Activated naive CD8-positive, alpha-beta T cell (primary cell): Measurements from ENCODE around the gene FGD4.
A peak's percentile ranks its signal among the peaks of the same experiment; 100 is the strongest.

ENCODE experiments used
- H3K27ac Mint-ChIP-seq: one replicate; pipeline ENCODE4 v1.8.0; 2021; ENCODE audit warnings: mixed read lengths
- H3K27me3 Mint-ChIP-seq: one replicate; pipeline ENCODE4 v1.8.0; 2021; ENCODE audit warnings: mixed read lengths
- H3K36me3 Mint-ChIP-seq: one replicate; pipeline ENCODE4 v1.8.0; 2021; ENCODE audit warnings: mixed read lengths
- H3K4me1 Mint-ChIP-seq: one replicate; pipeline ENCODE4 v1.8.0; 2021; ENCODE audit warnings: low read depth, mixed read lengths
- H3K4me3 Mint-ChIP-seq: one replicate; pipeline ENCODE4 v1.8.0; 2021; ENCODE audit warnings: mild to moderate bottlenecking, mixed read lengths
- H3K9me3 Mint-ChIP-seq: one replicate; pipeline ENCODE4 v1.8.0; 2021; ENCODE audit warnings: low read depth, mixed read lengths

Gene FGD4

DNA sequence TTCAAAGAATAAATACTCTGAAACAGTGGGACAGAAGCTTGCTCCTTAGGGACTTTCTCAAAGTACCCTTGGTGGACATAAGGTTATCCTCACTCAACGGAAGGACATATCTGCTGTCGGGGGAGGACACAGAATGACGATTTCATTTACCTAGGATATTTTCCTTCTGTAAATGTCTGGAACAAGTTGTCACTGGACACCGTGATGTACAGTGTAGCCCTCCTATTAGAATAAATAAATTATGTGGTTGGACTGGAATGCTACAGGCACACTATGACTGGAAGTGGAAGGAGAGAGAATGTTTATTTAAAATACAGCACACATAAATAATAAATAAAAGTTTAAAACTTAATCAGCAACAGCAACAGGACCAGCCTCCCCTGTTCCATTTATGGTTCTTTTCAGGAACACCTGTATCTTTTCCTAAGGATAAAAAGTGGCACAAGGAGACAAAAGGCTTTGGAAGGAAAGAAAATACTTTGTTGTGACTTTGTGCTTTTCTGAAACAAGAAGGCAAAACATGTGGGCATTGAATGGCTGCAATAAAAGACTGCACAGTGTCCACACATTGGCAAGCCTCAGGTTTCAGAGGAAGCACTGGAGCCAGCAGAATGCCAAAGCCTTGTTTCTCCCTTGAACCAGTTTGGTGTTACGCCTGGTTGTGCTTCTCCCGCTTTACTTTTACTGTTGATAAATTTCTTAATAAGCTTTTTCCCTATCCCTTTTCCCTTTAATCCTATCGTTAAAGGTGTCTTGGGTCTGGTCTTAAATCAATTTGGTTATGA lies 36.8 kb downstream of the FGD4 start:
- Mint-ChIP-seq H3K9me3 (no peaks in the 10 kb centered on the region), H3K4me3 (no peak overlapping the region), H3K4me1 (no peaks in the 10 kb centered on the region), H3K27ac (no peak overlapping the region), H3K36me3 (no peaks in the 10 kb centered on the region), H3K27me3 (peaks cover 3% of the 10 kb centered on the region)

DNA sequence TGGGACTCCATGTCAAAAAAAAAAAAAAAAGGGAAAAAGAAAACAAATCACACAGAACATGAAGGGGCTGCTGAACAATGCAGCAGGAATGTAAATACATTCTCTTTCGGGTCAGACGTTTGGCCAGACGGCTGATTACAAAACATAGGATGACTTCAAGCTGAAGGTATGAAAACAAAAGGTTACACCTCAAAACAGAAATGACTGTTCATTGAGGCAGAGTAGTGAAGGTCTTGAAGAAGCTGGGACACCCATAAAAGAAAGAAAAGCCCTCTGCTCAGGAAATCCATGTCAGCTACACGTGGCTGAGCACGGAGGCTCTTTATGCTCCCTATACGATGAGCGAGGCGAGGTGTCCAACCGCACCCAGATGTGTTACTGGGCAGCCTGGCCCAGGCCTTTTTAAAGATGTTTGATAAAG lies 37.7 kb downstream of the FGD4 start:
- H3K9me3 Mint-ChIP-seq, result no peaks in the 10 kb centered on the region
- H3K36me3 Mint-ChIP-seq, result no peaks in the 10 kb centered on the region
- H3K4me1 Mint-ChIP-seq, result no peaks in the 10 kb centered on the region
- peaks cover 3% of the 10 kb centered on the region for H3K27me3 Mint-ChIP-seq
- no peak overlapping the region for H3K4me3 Mint-ChIP-seq
- H3K27ac Mint-ChIP-seq, result no peak overlapping the region

DNA sequence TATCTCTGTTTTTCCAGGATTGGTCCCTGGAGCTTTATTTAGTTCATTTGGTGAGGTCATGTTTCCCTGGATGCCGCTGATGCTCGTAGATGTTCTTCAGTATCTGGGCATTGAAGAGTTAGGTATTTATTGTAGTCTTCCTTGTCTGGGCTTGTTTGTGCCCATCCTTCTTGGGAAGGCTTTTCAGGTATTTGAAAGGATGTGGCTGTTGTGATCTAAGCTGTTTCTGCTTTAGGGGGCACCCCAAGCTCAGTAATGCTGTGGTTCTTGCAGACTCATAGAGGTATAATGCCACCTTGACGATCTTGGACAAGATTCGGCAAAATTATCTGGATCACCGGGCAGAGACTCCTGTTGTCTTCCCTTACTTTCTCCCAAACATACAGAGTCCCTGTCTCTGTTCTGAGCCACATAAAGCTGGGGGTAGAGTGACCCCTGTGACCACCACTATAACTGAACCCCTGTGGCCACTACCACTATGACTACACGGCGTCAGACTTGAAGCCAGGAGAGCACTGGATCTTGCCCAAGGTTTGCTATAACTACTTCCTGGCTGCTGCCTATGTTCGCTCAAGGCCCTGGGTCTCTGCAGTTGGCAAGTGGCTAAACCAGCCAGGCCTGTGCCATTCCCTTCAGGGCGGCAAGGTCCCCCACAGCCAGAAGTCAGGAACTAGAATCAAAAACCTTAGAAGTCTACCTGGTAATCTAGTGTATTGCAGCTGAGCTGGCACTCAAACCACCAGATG lies 40.9 kb downstream of the FGD4 start:
- Mint-ChIP-seq H3K4me1 (no peaks in the 10 kb centered on the region), H3K27me3 (no peaks in the 10 kb centered on the region), H3K9me3 (no peaks in the 10 kb centered on the region), H3K27ac (no peak overlapping the region), H3K4me3 (no peak overlapping the region), H3K36me3 (no peaks in the 10 kb centered on the region)

DNA sequence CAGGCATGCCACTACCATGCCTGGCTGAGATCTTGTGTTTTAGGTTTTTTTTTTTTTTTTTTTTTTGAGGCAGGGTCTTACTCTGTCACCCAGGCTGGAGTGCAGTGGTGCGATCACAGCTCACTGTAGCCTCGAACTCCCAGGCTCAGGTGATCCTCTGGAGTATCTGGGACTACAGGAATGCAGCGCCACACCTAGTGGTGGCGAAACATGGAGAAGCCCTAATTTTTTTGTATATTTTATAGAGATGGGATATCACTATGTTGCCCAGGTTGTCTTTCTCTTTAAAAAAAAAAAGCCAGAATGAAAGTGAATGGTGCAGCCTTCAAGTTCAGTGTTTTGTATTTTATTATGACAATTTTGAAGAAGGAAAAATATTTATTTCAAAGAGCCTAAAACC lies 44.1 kb downstream of the FGD4 start:
- Mint-ChIP-seq H3K27me3 (no peaks in the 10 kb centered on the region), H3K36me3 (no peaks in the 10 kb centered on the region), H3K4me3 (no peak overlapping the region), H3K9me3 (no peaks in the 10 kb centered on the region), H3K27ac (no peak overlapping the region), H3K4me1 (no peaks in the 10 kb centered on the region)

DNA sequence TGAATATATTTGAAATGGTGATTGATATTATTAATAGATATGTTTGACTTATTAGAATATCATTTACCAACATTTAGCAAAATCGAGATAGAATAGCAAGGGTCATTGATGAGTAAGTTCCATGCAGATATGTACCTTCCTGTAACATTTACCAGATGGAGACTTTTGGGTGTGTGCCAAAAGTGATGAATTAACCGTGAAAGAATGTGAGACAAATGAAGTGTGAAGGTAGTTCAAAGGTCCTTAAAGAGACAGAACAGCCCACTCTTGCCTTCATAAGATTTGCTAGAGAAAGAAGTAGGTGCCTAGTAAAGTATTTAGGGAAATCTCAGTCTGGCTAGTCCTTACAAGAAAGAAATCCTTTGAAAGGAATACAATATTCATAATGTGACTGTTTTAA lies 45.5 kb downstream of the FGD4 start:
- Mint-ChIP-seq H3K4me3 (no peak overlapping the region), H3K4me1 (no peaks in the 10 kb centered on the region), H3K27me3 (no peaks in the 10 kb centered on the region), H3K36me3 (no peaks in the 10 kb centered on the region), H3K9me3 (no peaks in the 10 kb centered on the region), H3K27ac (no peak overlapping the region)

DNA sequence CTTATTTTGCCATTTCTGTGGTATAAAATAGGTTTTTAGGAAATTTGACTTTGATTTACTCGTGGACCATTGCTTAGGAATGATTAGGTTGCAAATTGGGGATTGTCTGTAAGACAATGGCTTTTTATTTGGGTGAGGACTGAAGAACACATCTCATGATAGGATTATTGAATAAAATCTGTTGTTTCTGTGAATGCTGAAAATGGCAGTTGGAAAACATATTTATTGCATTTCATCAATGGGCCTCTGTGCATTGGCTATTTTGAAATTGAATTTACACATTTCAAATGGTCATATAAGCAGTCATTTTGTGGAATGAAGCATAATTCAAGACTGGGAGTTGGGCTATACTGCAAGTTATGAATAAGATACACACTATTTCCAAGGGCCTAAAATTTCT lies 46.0 kb downstream of the FGD4 start:
- Mint-ChIP-seq H3K4me1 (no peaks in the 10 kb centered on the region), H3K27me3 (no peaks in the 10 kb centered on the region), H3K4me3 (no peak overlapping the region), H3K9me3 (no peaks in the 10 kb centered on the region), H3K36me3 (no peaks in the 10 kb centered on the region), H3K27ac (no peak overlapping the region)

DNA sequence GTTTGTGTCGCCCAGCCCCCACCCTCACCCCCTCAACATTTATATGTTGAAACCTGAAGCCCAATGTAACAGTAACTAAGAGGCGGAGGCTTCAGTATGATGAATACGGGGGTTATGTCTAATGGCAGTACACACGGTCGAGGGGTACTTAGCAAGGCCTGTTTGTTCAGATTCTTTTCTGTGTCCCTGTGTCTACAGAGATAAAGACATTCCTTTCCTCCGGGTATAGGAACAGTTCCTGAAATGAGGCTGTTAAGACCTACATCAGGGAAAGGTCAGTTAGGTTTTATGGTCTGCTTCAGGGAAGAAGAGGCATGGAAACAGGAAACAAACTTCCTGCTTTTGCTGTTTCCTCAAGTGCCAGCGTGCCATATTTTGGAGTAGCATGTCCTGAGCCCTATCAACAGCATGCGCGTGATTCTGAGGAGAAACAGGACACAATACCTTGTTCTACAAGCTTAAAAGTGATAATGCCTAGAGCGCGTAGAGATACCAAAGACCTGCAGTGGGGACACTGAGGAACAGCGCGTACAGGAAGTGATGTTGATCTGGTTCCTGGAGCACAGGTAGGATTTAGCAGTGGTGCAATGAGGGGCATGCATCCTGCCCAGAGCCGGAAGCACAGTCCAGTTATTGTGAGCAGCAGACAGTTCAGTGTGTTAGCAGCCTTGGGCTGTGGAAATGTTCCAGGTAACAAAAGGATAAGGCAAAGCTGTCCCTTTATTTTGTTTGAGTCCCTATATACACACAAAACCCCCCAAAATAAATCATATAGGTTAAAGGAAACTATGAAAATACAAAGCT lies 47.2 kb downstream of the FGD4 start:
- no peak overlapping the region for H3K27ac Mint-ChIP-seq
- no peak overlapping the region for H3K4me3 Mint-ChIP-seq
- no peaks in the 10 kb centered on the region for H3K27me3 Mint-ChIP-seq
- no peaks in the 10 kb centered on the region for H3K9me3 Mint-ChIP-seq
- no peaks in the 10 kb centered on the region for H3K36me3 Mint-ChIP-seq
- no peaks in the 10 kb centered on the region for H3K4me1 Mint-ChIP-seq

DNA sequence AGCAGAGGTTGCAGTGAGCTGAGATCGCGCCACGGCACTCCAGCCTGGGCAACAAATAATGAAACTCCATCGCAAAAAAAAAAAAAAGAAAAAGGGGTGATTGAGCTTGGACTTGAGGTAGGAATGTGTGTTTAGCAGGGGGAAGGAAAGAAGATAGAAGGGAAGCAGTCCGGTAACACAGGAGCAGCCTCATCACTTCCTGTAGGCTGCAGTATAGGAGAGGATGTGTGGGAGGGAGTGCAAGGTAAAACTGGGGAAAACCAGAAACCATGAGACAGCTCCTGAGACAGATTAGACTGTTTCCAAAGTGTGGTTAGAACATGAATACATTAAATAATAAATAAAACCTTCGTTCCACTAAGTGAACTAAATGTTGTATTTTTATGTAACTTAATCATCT lies 49.2 kb downstream of the FGD4 start:
- no peak overlapping the region for H3K4me3 Mint-ChIP-seq
- H3K27ac Mint-ChIP-seq, result no peak overlapping the region
- H3K36me3 Mint-ChIP-seq, result no peaks in the 10 kb centered on the region
- H3K27me3 Mint-ChIP-seq, result no peaks in the 10 kb centered on the region
- H3K9me3 Mint-ChIP-seq, result no peaks in the 10 kb centered on the region
- H3K4me1 Mint-ChIP-seq, result no peaks in the 10 kb centered on the region

DNA sequence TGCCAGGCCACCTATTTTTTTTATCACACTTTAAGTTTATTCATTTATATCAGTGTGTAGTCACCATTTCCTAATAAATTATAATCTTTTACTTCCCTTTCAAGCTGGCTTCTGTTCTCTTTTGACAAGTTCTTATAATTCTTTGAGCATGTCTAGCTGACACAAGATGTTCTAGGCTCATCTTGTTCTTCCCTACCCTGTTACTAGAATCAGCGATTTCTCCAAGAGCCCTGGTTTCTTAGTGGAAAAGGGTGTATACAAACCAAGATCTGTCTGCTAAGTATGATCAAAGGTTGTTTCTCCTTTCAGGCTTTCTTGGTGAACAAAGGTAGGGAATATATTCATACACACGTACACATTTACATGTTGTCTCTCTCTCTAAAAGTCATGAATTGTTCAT lies 51.0 kb downstream of the FGD4 start:
- Mint-ChIP-seq H3K36me3 (no peaks in the 10 kb centered on the region), H3K27ac (no peak overlapping the region), H3K4me3 (no peak overlapping the region), H3K4me1 (no peaks in the 10 kb centered on the region), H3K9me3 (no peaks in the 10 kb centered on the region), H3K27me3 (no peaks in the 10 kb centered on the region)

DNA sequence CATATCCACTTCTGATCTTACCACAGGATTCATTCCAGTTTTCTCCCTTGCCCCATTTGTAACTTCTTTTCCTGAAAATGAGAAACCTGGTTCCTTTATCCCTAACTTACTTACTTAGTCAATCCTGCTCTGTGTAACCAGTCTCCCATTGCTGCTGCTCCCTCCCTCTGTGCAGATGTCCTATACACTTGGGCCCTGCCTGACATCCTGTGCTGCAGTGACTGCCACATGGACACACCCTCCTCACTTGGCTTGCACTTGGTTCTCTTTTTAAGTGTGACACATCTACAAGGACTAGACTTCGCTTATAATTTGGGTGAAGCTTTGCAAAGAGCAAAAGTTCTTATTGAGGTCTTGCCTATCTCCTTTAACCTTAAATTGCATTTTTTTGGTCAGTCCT lies 51.4 kb downstream of the FGD4 start:
- Mint-ChIP-seq H3K4me1 (no peaks in the 10 kb centered on the region), H3K27ac (no peak overlapping the region), H3K27me3 (no peaks in the 10 kb centered on the region), H3K4me3 (no peak overlapping the region), H3K9me3 (no peaks in the 10 kb centered on the region), H3K36me3 (no peaks in the 10 kb centered on the region)

DNA sequence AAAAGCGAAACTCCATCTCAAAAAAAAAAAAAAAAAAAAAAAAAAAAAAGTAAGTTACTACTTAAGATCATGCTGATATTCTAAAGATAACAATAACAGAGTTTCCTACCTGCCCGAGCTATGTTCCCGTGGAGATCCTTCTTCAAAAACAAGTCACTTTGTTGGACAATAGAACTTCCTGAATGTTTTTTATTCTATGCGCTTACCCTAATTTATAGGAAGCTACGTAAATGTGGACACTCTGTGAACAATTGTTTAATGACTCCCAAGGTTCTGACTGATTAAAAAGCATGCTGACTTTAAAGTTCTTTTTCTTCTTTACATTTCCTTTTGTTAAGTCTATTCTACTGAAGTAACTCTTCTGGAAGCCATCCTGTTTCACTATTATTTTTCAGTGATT lies 52.5 kb downstream of the FGD4 start:
- Mint-ChIP-seq H3K27me3 (no peaks in the 10 kb centered on the region), H3K36me3 (no peaks in the 10 kb centered on the region), H3K4me3 (no peak overlapping the region), H3K9me3 (no peaks in the 10 kb centered on the region), H3K4me1 (no peaks in the 10 kb centered on the region), H3K27ac (no peak overlapping the region)

DNA sequence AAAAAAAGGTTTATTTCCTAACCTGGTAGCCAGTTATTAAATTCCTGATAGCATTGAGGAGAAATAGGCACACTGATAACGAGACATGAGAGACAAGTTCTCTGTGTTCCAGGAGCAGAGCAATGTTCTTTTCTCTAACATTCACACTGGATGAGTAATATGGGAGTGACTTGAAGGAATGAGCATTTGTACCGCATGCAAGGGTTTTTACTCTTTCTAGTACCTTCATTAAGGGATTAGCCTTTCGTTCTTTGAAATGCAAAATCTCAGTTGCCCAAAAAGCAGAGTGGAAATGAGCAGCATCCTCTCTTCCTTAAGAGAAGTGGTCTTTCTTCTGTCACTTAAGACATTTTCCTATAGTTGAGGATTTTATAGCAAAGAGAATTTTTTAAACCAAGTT lies 54.7 kb downstream of the FGD4 start:
- Mint-ChIP-seq H3K27me3 (no peaks in the 10 kb centered on the region), H3K4me1 (no peaks in the 10 kb centered on the region), H3K36me3 (no peaks in the 10 kb centered on the region), H3K9me3 (no peaks in the 10 kb centered on the region), H3K27ac (no peak overlapping the region), H3K4me3 (no peak overlapping the region)

DNA sequence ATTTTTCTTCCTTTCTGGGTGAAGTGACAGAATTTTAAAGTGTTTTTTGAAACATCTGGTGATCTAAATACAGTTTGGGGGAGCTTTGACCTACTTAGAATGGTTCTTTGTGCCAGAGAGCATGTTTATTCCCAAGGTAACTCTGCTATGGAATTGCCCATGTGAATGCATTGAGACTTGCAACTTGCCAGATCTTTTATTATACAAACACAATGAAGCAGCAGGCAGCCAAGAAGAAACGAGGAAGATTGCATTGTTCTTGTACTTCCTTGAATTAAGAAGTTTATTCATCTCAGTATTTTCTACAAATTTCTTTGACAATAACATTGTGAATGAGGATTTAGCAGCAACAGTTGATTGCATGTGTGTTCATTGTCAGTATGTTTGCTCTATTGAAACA lies 55.5 kb downstream of the FGD4 start:
- Mint-ChIP-seq H3K9me3 (no peaks in the 10 kb centered on the region), H3K36me3 (no peaks in the 10 kb centered on the region), H3K4me1 (no peaks in the 10 kb centered on the region), H3K4me3 (no peak overlapping the region), H3K27me3 (no peaks in the 10 kb centered on the region), H3K27ac (no peak overlapping the region)

DNA sequence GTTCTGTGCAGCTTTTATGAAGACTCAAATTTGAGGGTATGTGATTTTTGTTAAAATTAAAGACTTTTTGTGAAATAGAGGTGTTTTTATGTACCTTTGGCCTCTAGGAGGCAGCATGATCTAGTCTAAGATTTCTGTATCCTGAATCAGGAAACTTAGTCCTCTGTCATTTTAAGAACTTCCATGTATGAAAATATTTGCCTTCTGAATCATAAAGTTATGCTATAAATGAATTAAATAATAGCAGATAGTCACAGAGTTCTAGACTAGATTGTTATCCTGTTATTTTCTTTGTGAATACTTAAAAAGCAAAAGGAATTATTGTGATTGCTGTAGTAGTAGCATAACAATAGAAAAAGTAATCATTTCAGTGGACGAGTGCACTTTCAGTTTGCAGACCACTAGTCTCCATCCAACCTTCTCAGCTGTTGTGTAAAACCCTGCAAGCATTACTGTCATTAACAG lies 56.3 kb downstream of the FGD4 start:
- H3K27ac Mint-ChIP-seq, result no peak overlapping the region
- H3K27me3 Mint-ChIP-seq, result no peaks in the 10 kb centered on the region
- no peaks in the 10 kb centered on the region for H3K36me3 Mint-ChIP-seq
- H3K4me3 Mint-ChIP-seq, result peak overlapping the region; percentile 18
- H3K9me3 Mint-ChIP-seq, result no peaks in the 10 kb centered on the region
- H3K4me1 Mint-ChIP-seq, result no peaks in the 10 kb centered on the region
